ENCODE results near the gene CILP2. TPM values are rescaled to one million over a fixed set of nuclear protein-coding genes. Genes with fewer than 3 reads are reported as not detected.

Gene CILP2
- total and polyA plus RNA-seq, 2 of the 8 experiments (the other 6 are each of a cell fraction or from before 2014, with no cell fraction given): 4.4 to 5.8 TPM

GRCh38 chr19:19545707-19546106, 7.6 kb downstream of the CILP2 start:
- POLR2A ChIA-PET (ENCODE audit: partially characterized antibody): interaction anchor here (0.8 kb wide), 1 partner anchor 13 kb away, joined by 3 read pairs; no protein-coding TSS in a partner anchor

More at GRCh38 chr19:19545707-19546106, 7.6 kb downstream of the CILP2 start:
- Histone ChIP-seq H3K4ac (replicated peaks; ENCODE audit: insufficient read length, low read depth, low read length) (no peak overlapping the region), H3K4me1 (replicated peaks in 1 of 4; ENCODE audit: control insufficient read depth in 3 of 4, insufficient read depth in 4 of 4, low read length in 3 of 4) (peaks cover 0 to 3% (median 0%) of the 10 kb centered on the region in 4 experiments; a peak in 3 of 7 replicates), H3K36me3 (ENCODE audit: control insufficient read depth in 2 of 4, insufficient read depth in 4 of 4, low read length in 3 of 4) (no peaks in the 10 kb centered on the region), H3K79me2 (ENCODE audit: control insufficient read depth in 1 of 2, insufficient read depth in 2 of 2, low read length in 2 of 2) (no peaks in the 10 kb centered on the region), H3K9ac (replicated peaks in 1 of 4; ENCODE audit: extremely low read depth in 1 of 4, low read depth in 3 of 4, low read length in 3 of 4) (no peak overlapping the region), H2BK20ac (ENCODE audit: low read length) (no peak overlapping the region), H4K20me1 (replicated peaks in 1 of 2; ENCODE audit: control insufficient read depth in 1 of 2, insufficient read depth in 2 of 2, low read length in 2 of 2) (no peaks in the 10 kb centered on the region), H2BK5ac (ENCODE audit: low read depth, low read length) (no peak overlapping the region), H2BK12ac (ENCODE audit: low read depth, low read length) (no peak overlapping the region), H3K27ac (ENCODE audit: low read depth, low read length) (no peak overlapping the region), H3K79me1 (ENCODE audit: low read depth, low read length) (no peaks in the 10 kb centered on the region), H2AK5ac (ENCODE audit: low read depth, low read length) (no peak overlapping the region), H4K8ac (ENCODE audit: extremely low read depth, insufficient read depth, low read length) (no peak overlapping the region), H4K5ac (ENCODE audit: insufficient read length, low read depth, low read length) (no peak overlapping the region), H3K56ac (replicated peaks; ENCODE audit: insufficient read length, low read depth, low read length) (no peak overlapping the region), H3K23me2 (ENCODE audit: low read depth, low read length) (peaks cover 3% of the 10 kb centered on the region; the same call in 1 of the 2 replicates), H2AFZ (ENCODE audit: low read length) (no peak overlapping the region), H3K4me3 (ENCODE audit: extremely low read depth in 1 of 4, insufficient read depth in 2 of 4, low read depth in 3 of 4, low read length in 4 of 4) (no peak overlapping the region), H3K14ac (ENCODE audit: insufficient read length) (no peak overlapping the region), H2BK15ac (ENCODE audit: low read length) (no peak overlapping the region), H3K4me2 (ENCODE audit: insufficient read depth in 1 of 2, low read depth in 2 of 2, low read length in 2 of 2) (no peak overlapping the region), H3K9me3 (ENCODE audit: insufficient read depth in 2 of 2, low read depth in 1 of 2, low read length in 1 of 2) (no peaks in the 10 kb centered on the region), H2BK120ac (replicated peaks; ENCODE audit: low read depth, low read length) (no peak overlapping the region), H3K23ac (ENCODE audit: insufficient read length) (no peak overlapping the region), H3K18ac (ENCODE audit: extremely low read depth, low read length) (no peak overlapping the region), H3K27me3 (replicated peaks in 1 of 4; ENCODE audit: control insufficient read depth in 3 of 4, extremely low read depth in 1 of 4, insufficient read depth in 3 of 4, low read length in 3 of 4) (peaks cover 0 to under 1% (median 0%) of the 10 kb centered on the region in 4 experiments; a peak in 2 of 7 replicates), H4K91ac (replicated peaks; ENCODE audit: insufficient read length, low read length) (no peak overlapping the region)
- 94% methylated on average over 19 of the region's 23 CpGs; no CpG with 5 or more reads in 1 of the 2 experiments for WGBS, 2 experiments (ENCODE audit: extremely low coverage in 1 of 2, insufficient coverage in 1 of 2, insufficient read length in 1 of 2, insufficient replicate concordance in 2 of 2, low coverage in 1 of 2, low lambda C conversion rate in 2 of 2, missing lambda C conversion rate in 1 of 2)
- CTCF ChIA-PET (ENCODE audit: partially characterized antibody): interaction anchor here (1.1 to 15.7 kb wide), 4 partner anchors 13 to 75 kb away, joined by 3 to 223 read pairs (median 4); no protein-coding TSS in a partner anchor
- FAIRE-seq: no peak
- no peak for DNase-seq (ENCODE audit: low read depth in 1 of 2, low spot score in 2 of 2)
- TF ChIP-seq ASH2L (IDR thresholded peaks at IDR 0.05; ENCODE audit: low read length) (no peak), NANOG (IDR thresholded peaks at IDR 0.05; ENCODE audit: insufficient read depth, low read depth, low read length, poor library complexity, severe bottlenecking) (no peak), MAFK (IDR thresholded peaks at IDR 0.05; ENCODE audit: low read depth, low read length) (no peak), RFX5 (IDR thresholded peaks at IDR 0.05; ENCODE audit: borderline replicate concordance, low read depth, low read length) (no peak), KDM4A (IDR thresholded peaks at IDR 0.05; ENCODE audit: low read depth, low read length, severe bottlenecking) (no peak), SAP30 (IDR thresholded peaks at IDR 0.05; ENCODE audit: insufficient read depth, insufficient replicate concordance, low read length) (no peak), EP300 (IDR thresholded peaks at IDR 0.05; ENCODE audit: borderline replicate concordance in 1 of 2, low read depth in 2 of 2, low read length in 2 of 2) (no peak), CHD1 (IDR thresholded peaks at IDR 0.05; ENCODE audit: low read depth, low read length) (no peak), SIRT6 (IDR thresholded peaks at IDR 0.05; ENCODE audit: low read length) (no peak), GTF2F1 (IDR thresholded peaks at IDR 0.05; ENCODE audit: borderline replicate concordance, low read depth, low read length) (no peak), TBP (IDR thresholded peaks at IDR 0.05; ENCODE audit: low read depth, low read length) (no peak), RAD21 (IDR thresholded peaks at IDR 0.05 in 1 of 2, conservative IDR thresholded peaks at IDR 0.05 in 1 of 2; ENCODE audit: low read depth in 2 of 2, low read length in 2 of 2) (no peak)
- TF ChIP-seq, protein P1, sequence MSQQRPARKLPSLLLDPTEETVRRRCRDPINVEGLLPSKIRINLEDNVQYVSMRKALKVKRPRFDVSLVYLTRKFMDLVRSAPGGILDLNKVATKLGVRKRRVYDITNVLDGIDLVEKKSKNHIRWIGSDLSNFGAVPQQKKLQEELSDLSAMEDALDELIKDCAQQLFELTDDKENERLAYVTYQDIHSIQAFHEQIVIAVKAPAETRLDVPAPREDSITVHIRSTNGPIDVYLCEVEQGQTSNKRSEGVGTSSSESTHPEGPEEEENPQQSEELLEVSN (IDR thresholded peaks at IDR 0.05): no peak

Measured in H1 (cell line).